ENCODE data around the gene SLC25A48.

DNA sequence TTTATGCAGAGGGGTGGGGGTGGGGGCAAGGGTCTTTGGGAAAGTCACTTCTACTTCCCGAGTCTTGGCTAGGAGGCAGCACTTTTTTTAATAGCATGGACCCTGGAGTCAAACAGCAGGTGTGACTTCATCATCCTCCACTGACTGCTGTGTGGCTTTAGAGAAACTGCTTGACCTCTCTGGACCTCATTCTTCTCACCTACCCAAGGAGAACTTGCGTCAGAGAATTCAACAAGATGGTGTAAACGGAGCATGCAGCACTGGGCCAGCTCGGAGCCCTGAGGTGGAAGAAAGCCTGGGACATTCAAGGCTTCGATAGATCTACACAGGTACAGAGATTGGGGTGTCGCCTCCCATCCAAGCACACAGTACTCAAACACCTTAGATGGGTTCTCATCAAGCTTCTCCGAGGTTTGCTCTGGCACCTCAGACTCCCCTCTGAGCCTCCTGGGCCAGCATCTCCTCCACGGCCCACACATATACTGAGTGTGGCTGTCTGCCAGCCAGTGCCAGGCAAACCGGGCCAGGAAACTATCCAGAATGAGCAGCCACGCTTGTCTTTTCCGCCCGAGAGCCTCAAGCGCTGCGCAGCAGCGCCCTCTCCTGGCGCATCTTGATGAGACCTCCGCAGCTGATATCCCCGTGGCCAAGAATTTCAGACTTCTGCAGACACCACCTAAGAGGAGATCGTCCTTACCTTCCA, 4.6 kb upstream of the SLC25A48 start:
- TF ChIP-seq, protein P1, sequence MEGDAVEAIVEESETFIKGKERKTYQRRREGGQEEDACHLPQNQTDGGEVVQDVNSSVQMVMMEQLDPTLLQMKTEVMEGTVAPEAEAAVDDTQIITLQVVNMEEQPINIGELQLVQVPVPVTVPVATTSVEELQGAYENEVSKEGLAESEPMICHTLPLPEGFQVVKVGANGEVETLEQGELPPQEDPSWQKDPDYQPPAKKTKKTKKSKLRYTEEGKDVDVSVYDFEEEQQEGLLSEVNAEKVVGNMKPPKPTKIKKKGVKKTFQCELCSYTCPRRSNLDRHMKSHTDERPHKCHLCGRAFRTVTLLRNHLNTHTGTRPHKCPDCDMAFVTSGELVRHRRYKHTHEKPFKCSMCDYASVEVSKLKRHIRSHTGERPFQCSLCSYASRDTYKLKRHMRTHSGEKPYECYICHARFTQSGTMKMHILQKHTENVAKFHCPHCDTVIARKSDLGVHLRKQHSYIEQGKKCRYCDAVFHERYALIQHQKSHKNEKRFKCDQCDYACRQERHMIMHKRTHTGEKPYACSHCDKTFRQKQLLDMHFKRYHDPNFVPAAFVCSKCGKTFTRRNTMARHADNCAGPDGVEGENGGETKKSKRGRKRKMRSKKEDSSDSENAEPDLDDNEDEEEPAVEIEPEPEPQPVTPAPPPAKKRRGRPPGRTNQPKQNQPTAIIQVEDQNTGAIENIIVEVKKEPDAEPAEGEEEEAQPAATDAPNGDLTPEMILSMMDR (IDR thresholded peaks at IDR 0.05): peak; percentile 62 to 70 (median 68)
- TF ChIP-seq POLR2A (IDR thresholded peaks at IDR 0.05): no peak
